DOHH2 (cell line): ENCODE measurements around the gene NEK10.

Source experiments
- CTCF ChIP-seq: fragments of 200-600 bp; sonication (generic); IDR thresholded peaks from one replicate; pipeline ENCODE4 v1.5.1; 2014; ENCODE audit warnings: antibody characterized with exemption, mild to moderate bottlenecking, low read depth, low read length; ENCODE audit not compliant: poor library complexity, severe bottlenecking
- EZH2phosphoT487 ChIP-seq: fragments of 200-600 bp; sonication (generic); IDR thresholded peaks from 2 replicates; pipeline ENCODE4 v1.6.1; 2017; ENCODE audit warnings: borderline replicate concordance, mild to moderate bottlenecking, antibody characterized with exemption, low read length, moderate library complexity, mixed read lengths

- no peak for TF ChIP-seq EZH2phosphoT487
- no peak for TF ChIP-seq CTCF
These were observed 115.8 kb downstream of the NEK10 start for GRCh38 chr3:27253391-27253790.
